ENCODE data around the gene PRDX2. TPM values are rescaled to one million over a fixed set of nuclear protein-coding genes. Genes with fewer than 3 reads are reported as not detected.

Gene PRDX2
- total RNA-seq, 1 donor from 2014 or later: 554 TPM

GRCh38 chr19:12786141-12786870 lies 15.3 kb downstream of the PRDX2 start:
- TF ChIP-seq, protein P1, sequence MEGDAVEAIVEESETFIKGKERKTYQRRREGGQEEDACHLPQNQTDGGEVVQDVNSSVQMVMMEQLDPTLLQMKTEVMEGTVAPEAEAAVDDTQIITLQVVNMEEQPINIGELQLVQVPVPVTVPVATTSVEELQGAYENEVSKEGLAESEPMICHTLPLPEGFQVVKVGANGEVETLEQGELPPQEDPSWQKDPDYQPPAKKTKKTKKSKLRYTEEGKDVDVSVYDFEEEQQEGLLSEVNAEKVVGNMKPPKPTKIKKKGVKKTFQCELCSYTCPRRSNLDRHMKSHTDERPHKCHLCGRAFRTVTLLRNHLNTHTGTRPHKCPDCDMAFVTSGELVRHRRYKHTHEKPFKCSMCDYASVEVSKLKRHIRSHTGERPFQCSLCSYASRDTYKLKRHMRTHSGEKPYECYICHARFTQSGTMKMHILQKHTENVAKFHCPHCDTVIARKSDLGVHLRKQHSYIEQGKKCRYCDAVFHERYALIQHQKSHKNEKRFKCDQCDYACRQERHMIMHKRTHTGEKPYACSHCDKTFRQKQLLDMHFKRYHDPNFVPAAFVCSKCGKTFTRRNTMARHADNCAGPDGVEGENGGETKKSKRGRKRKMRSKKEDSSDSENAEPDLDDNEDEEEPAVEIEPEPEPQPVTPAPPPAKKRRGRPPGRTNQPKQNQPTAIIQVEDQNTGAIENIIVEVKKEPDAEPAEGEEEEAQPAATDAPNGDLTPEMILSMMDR (IDR thresholded peaks at IDR 0.05; ENCODE audit: unreplicated experiment): no peak
- H3K4me1 Mint-ChIP-seq (ENCODE audit: low read depth): peaks cover 16% of the 10 kb centered on the region
- no peak overlapping the region for H3K4me3 Mint-ChIP-seq (ENCODE audit: low read depth)
- no peak overlapping the region for H3K27ac Mint-ChIP-seq
- DNase-seq (ENCODE audit: low spot score, unreplicated experiment): no peak
- no peaks in the 10 kb centered on the region for H3K9me3 Mint-ChIP-seq (ENCODE audit: low read depth)
- H3K27me3 Mint-ChIP-seq: peaks cover 15% of the 10 kb centered on the region
- no peaks in the 10 kb centered on the region for H3K36me3 Mint-ChIP-seq (ENCODE audit: insufficient read depth)

GRCh38 chr19:12785431-12786031 lies 16.1 kb downstream of the PRDX2 start:
- no peak for DNase-seq (ENCODE audit: low spot score, unreplicated experiment)
- TF ChIP-seq, protein P1 (IDR thresholded peaks at IDR 0.05; ENCODE audit: unreplicated experiment): no peak
- no peaks in the 10 kb centered on the region for H3K36me3 Mint-ChIP-seq (ENCODE audit: insufficient read depth)
- no peak overlapping the region for H3K27ac Mint-ChIP-seq
- H3K9me3 Mint-ChIP-seq (ENCODE audit: low read depth): no peaks in the 10 kb centered on the region
- H3K27me3 Mint-ChIP-seq: peaks cover 10% of the 10 kb centered on the region
- H3K4me3 Mint-ChIP-seq (ENCODE audit: low read depth): no peak overlapping the region
- H3K4me1 Mint-ChIP-seq (ENCODE audit: low read depth): peaks cover 10% of the 10 kb centered on the region

GRCh38 chr19:12784871-12785430 lies 16.6 kb downstream of the PRDX2 start:
- H3K9me3 Mint-ChIP-seq (ENCODE audit: low read depth): no peaks in the 10 kb centered on the region
- peaks cover 6% of the 10 kb centered on the region for H3K27me3 Mint-ChIP-seq
- no peak overlapping the region for H3K4me3 Mint-ChIP-seq (ENCODE audit: low read depth)
- no peak for DNase-seq (ENCODE audit: low spot score, unreplicated experiment)
- TF ChIP-seq, protein P1 (IDR thresholded peaks at IDR 0.05; ENCODE audit: unreplicated experiment): no peak
- no peak overlapping the region for H3K27ac Mint-ChIP-seq
- no peaks in the 10 kb centered on the region for H3K36me3 Mint-ChIP-seq (ENCODE audit: insufficient read depth)
- H3K4me1 Mint-ChIP-seq (ENCODE audit: low read depth): peaks cover 8% of the 10 kb centered on the region

DNA sequence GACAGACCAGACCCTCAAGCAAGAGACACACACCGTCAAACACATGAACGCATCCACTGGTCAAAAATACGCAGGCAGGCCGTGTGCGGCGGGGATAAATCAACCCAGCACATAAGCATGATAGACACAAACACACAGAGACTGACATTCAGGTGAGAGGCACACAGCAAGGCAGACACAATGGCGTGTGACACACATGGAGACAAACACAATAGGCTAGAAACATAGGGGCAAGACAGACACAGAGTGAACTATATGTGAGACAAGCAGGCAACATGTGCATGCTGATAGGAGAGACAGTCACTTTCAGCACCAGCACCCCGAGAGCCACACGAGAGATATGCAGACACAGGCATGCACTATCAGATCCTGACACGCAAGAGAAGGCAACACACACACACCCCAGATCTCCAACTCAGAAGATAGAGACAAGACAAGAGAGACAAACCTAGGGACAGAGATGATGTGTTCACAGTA lies 17.2 kb downstream of the PRDX2 start:
- Mint-ChIP-seq H3K27me3 (peaks cover 8% of the 10 kb centered on the region), H3K4me1 (ENCODE audit: low read depth) (peaks cover 8% of the 10 kb centered on the region), H3K9me3 (ENCODE audit: low read depth) (no peaks in the 10 kb centered on the region), H3K36me3 (ENCODE audit: insufficient read depth) (no peaks in the 10 kb centered on the region), H3K4me3 (ENCODE audit: low read depth) (no peak overlapping the region), H3K27ac (no peak overlapping the region)
- no peak for DNase-seq (ENCODE audit: low spot score, unreplicated experiment)
- TF ChIP-seq, protein P1 (IDR thresholded peaks at IDR 0.05; ENCODE audit: unreplicated experiment): no peak

GRCh38 chr19:12783849-12784393 lies 17.7 kb downstream of the PRDX2 start:
- no peaks in the 10 kb centered on the region for H3K9me3 Mint-ChIP-seq (ENCODE audit: low read depth)
- peak overlapping the region; percentile 29 for H3K27ac Mint-ChIP-seq
- TF ChIP-seq, protein P1 (IDR thresholded peaks at IDR 0.05; ENCODE audit: unreplicated experiment): no peak

More at GRCh38 chr19:12783849-12784393, 17.7 kb downstream of the PRDX2 start:
- Mint-ChIP-seq H3K4me3 (ENCODE audit: low read depth) (peak overlapping the region; percentile 65), H3K4me1 (ENCODE audit: low read depth) (peaks cover 7% of the 10 kb centered on the region), H3K27me3 (peaks cover 7% of the 10 kb centered on the region), H3K36me3 (ENCODE audit: insufficient read depth) (no peaks in the 10 kb centered on the region)
- DNase-seq (ENCODE audit: low spot score, unreplicated experiment): no peak
